HEK293T (cell line): ENCODE data around the gene AIF1.

ENCODE experiments used
- BHLHE40 ChIP-seq: fragments of 450-650 bp; IDR thresholded peaks from 2 replicates; pipeline ENCODE4 v1.6.1; 2016; ENCODE audit warnings: mild to moderate bottlenecking, moderate library complexity, borderline replicate concordance
- CTBP1 ChIP-seq: fragments of 450-650 bp; IDR thresholded peaks from 2 replicates; pipeline ENCODE4 v1.6.1; 2016; ENCODE audit warnings: borderline replicate concordance
- FOXM1 ChIP-seq: fragments of 450-650 bp; IDR thresholded peaks from 2 replicates; pipeline ENCODE4 v1.6.1; 2017; ENCODE audit warnings: mild to moderate bottlenecking, borderline replicate concordance
- LEF1 ChIP-seq: fragments of 450-650 bp; IDR thresholded peaks from 2 replicates; pipeline ENCODE4 v1.6.1; 2017; ENCODE audit warnings: mild to moderate bottlenecking, borderline replicate concordance
- SP1 ChIP-seq: fragments of 450-650 bp; IDR thresholded peaks from 2 replicates; pipeline ENCODE4 v1.6.1; 2017
- SUZ12 ChIP-seq: fragments of 450-650 bp; IDR thresholded peaks from 2 replicates; pipeline ENCODE4 v1.6.1; 2016; ENCODE audit warnings: mild to moderate bottlenecking
- TARDBP ChIP-seq: fragments of 450-650 bp; IDR thresholded peaks from 2 replicates; pipeline ENCODE4 v1.6.1; 2016

DNA sequence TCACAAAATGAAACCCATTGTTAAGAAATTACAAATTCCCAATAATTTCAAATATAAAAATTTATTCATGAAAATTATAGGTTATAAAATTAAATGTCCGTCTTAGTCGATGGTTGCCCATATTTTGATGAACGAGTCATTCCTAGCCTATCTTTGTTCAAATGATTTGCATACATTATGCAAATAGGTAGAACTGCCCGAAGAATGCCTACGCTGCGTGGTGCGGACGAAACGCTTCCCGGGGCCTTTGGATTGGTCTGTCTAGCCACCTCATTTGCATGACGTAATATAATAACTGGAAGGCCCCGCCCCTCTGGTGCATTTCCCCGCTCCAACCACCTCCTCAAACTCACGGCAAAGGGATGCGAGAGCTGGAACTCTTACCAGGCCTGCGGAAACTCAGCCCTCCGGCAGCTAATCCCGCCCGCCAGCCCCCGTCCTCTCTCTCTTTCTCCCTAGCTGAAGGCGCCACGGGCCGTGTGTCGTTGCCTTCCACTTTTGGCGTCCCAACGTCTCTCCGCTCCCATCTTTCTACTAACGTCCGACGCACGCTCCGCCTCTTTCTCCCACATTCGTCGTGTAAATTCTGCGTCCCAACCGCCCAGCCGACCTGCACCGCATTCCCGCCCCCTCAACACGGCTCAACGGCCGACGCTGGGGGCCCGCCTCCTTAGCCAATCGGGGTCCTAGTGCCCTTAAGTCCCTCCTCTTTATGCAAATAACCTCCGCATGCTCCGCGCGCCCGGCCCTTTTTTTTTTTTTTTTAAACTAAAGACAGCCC lies 5.0 kb downstream of the AIF1 start:
- TF ChIP-seq SP1 (no peak), FOXM1 (no peak), LEF1 (no peak), TARDBP (no peak), CTBP1 (no peak), BHLHE40 (no peak), SUZ12 (no peak)
